GM12875 (cell line): ENCODE data around the gene CD164.

Experiments used
- H3K4me3 ChIP-seq: one replicate; pipeline ENCODE4 v1.5.1; 2011; ENCODE audit warnings: low read depth, low read length, control low read depth
- TF ChIP-seq, protein P1 (sequence below): IDR thresholded peaks from 2 replicates; pipeline ENCODE4 v1.5.1; 2011; ENCODE audit warnings: low read depth, mild to moderate bottlenecking, control low read depth, inconsistent platforms, low read length, moderate library complexity, borderline replicate concordance; ENCODE audit not compliant: insufficient read depth

Gene CD164

GRCh38 chr6:109331081-109331480 lies 51.2 kb downstream of the CD164 start:
- TF ChIP-seq, protein P1, sequence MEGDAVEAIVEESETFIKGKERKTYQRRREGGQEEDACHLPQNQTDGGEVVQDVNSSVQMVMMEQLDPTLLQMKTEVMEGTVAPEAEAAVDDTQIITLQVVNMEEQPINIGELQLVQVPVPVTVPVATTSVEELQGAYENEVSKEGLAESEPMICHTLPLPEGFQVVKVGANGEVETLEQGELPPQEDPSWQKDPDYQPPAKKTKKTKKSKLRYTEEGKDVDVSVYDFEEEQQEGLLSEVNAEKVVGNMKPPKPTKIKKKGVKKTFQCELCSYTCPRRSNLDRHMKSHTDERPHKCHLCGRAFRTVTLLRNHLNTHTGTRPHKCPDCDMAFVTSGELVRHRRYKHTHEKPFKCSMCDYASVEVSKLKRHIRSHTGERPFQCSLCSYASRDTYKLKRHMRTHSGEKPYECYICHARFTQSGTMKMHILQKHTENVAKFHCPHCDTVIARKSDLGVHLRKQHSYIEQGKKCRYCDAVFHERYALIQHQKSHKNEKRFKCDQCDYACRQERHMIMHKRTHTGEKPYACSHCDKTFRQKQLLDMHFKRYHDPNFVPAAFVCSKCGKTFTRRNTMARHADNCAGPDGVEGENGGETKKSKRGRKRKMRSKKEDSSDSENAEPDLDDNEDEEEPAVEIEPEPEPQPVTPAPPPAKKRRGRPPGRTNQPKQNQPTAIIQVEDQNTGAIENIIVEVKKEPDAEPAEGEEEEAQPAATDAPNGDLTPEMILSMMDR: no peak

DNA sequence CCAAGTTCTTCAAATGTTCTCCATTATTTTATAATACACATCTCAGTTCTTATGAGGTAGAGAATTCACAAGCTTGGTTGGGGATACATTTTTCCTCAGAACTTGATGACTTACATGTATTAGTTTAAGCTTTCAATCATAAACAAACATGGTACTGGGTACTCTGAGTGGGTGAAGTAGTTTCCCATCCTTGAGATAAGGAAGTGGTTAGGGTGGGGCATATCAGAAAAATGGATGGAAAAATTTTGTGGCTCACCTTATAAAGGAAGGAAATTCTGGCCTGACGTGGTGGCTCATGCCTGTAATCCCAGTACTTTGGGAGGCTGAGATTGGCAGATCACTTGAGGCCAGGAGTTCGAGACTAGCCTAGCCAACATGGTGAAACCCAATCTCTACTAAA lies 52.0 kb downstream of the CD164 start:
- TF ChIP-seq, protein P1: no peak
- no peak overlapping the region for H3K4me3 ChIP-seq

More at GRCh38 chr6:109331081-109331480, 51.2 kb downstream of the CD164 start:
- no peak overlapping the region for H3K4me3 ChIP-seq

DNA sequence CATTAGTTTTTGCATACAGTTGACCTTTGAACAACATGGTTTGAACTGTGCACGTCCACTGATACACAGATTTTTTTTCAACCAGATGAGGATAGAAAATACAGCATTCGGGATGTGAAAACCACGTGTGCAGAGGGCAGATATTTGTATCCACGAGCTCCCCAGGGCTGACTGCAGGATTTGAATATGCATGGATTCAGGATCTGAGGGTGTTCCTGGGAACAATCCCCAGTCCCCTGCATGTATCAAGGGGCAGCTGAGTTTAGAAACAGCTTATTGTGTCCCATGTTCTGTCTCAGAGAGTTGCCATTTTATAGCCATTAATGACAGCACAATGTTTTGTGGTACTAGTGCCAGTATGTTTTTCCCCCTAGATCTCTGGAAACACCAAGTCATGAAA lies 53.6 kb downstream of the CD164 start:
- TF ChIP-seq, protein P1: no peak
- H3K4me3 ChIP-seq: no peak overlapping the region

DNA sequence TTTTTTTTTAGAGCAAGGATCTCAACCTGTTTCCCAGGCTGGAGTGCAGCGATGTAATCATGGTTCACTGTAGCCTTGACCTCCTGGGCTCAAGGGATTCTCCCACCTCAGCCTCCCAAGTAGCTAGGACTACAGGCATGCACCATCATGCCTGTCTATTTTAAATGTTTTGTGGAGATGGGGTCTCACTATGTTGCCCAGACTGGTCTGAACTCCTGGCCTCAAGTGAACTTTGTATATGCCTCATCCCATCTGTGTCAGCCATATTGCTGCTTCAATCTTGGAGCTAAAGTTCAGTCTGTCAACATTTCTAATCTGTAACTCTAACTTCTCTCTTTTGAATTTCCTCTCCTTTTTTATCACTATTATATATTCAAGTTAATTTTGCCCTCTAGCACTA lies 54.3 kb downstream of the CD164 start:
- no peak overlapping the region for H3K4me3 ChIP-seq
- TF ChIP-seq, protein P1: no peak

DNA sequence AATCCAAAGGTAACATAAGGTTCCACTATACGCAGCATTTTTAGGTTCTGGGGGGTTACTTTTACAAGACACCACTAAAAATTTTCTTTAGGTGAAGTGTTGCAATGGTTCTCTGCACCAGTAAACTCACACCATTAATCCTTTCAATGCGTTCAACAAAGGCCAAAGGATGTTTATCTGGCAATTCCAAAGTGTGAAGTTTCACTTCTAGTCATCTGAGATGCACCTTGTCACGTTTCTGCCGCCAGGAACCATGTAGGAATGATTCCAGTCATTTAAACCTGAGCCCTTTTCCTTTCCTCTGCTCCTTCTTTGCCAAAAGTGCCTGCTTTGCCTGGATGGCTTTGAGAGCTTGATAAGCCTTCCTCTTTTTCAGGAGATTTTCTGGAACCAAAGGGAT lies 54.8 kb downstream of the CD164 start:
- TF ChIP-seq, protein P1: no peak
- H3K4me3 ChIP-seq: no peak overlapping the region

DNA sequence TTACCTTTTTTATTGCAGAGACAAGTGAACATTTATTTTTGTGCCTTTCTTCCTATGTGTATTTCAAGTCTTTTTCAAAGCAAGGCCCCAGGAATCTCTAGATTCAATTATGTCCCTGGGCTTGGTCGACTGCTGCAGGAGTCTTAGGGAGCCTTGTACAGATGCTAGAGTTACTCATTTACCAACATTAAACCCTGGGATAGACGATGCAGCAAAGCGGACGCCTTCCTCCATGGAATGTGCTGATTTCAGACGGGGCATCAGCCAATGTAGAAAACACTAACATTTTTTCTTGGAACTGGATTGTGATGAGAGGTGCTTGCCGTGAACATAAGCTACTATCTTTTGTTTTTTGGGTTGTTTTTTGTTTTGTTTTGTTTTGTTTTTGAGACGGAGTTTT lies 55.9 kb downstream of the CD164 start:
- no peak overlapping the region for H3K4me3 ChIP-seq
- TF ChIP-seq, protein P1: no peak

- H3K4me3 ChIP-seq: no peak overlapping the region
- TF ChIP-seq, protein P1: no peak
Observed at GRCh38 chr6:109325400-109325801, 56.9 kb downstream of the CD164 start.
